Left forelimb (tissue), 1 donor: ENCODE data around the gene DDX27.
"Not testable (repeated sequence)": the region's sequence is repeated elsewhere in the genome, so short reads cannot be mapped to it uniquely, and the experiment has no call there.

Source experiments
- DNase-seq: peaks from one replicate; pipeline ENCODE4 v3.0.0-alpha.2; 2018; ENCODE audit warnings: low spot score

Gene DDX27

GRCh38 chr20:49207076-49207475 lies 12.1 kb upstream of the DDX27 start:
- no peak for DNase-seq

- DNase-seq: no peak
Observed at GRCh38 chr20:49210101-49210756, 9.0 kb upstream of the DDX27 start.

- no peak for DNase-seq
Observed at GRCh38 chr20:49210757-49211110, 8.5 kb upstream of the DDX27 start.

GRCh38 chr20:49214571-49214970 lies 4.6 kb upstream of the DDX27 start:
- no peak for DNase-seq

- no peak for DNase-seq
Observed at GRCh38 chr20:49215232-49215631, 4.0 kb upstream of the DDX27 start.

GRCh38 chr20:49216991-49217578 lies 2.1 kb upstream of the DDX27 start:
- DNase-seq: peak; percentile 89

- DNase-seq: not testable (repeated sequence)
Observed at GRCh38 chr20:49218739-49219090, 501 bp upstream of the DDX27 start.

GRCh38 chr20:49219924-49220831 lies 962 bp downstream of the DDX27 start:
- no peak for DNase-seq

- no peak for DNase-seq
Observed at GRCh38 chr20:49225896-49226295, 6.7 kb downstream of the DDX27 start.

- no peak for DNase-seq
Observed at GRCh38 chr20:49228676-49229075, 9.5 kb downstream of the DDX27 start.

GRCh38 chr20:49229381-49229780 lies 10.2 kb downstream of the DDX27 start:
- DNase-seq: no peak

GRCh38 chr20:49230021-49230420 lies 10.8 kb downstream of the DDX27 start:
- no peak for DNase-seq

GRCh38 chr20:49230561-49231133 lies 11.4 kb downstream of the DDX27 start:
- DNase-seq: peak; percentile 73

- no peak for DNase-seq
Observed at GRCh38 chr20:49231471-49231870, 12.3 kb downstream of the DDX27 start.

GRCh38 chr20:49233226-49233625 lies 14.0 kb downstream of the DDX27 start:
- DNase-seq: no peak

- DNase-seq: no peak
Observed at GRCh38 chr20:49234831-49235230, 15.6 kb downstream of the DDX27 start.

GRCh38 chr20:49236301-49236700 lies 17.1 kb downstream of the DDX27 start:
- DNase-seq: no peak

GRCh38 chr20:49237531-49237930 lies 18.3 kb downstream of the DDX27 start:
- no peak for DNase-seq

GRCh38 chr20:49245921-49246740 lies 26.9 kb downstream of the DDX27 start:
- DNase-seq: no peak

GRCh38 chr20:49247169-49247723 lies 28.0 kb downstream of the DDX27 start:
- no peak for DNase-seq

GRCh38 chr20:49247792-49248191 lies 28.6 kb downstream of the DDX27 start:
- DNase-seq: no peak

- DNase-seq: no peak
Observed at GRCh38 chr20:49248301-49248700, 29.1 kb downstream of the DDX27 start.
